Epidermal melanocyte (primary cell): ENCODE measurements around the gene NR5A2.

Experiments used
- DNase-seq: peaks from one replicate; pipeline ENCODE4 v3.0.0; 2011; ENCODE audit warnings: low spot score; ENCODE audit not compliant: insufficient read length

Gene NR5A2

GRCh38 chr1:200121421-200121820 is 93.9 kb downstream of the NR5A2 start:
- DNase-seq, result no peak

- no peak for DNase-seq
These were observed 96.8 kb downstream of the NR5A2 start for GRCh38 chr1:200124309-200124708.

DNA sequence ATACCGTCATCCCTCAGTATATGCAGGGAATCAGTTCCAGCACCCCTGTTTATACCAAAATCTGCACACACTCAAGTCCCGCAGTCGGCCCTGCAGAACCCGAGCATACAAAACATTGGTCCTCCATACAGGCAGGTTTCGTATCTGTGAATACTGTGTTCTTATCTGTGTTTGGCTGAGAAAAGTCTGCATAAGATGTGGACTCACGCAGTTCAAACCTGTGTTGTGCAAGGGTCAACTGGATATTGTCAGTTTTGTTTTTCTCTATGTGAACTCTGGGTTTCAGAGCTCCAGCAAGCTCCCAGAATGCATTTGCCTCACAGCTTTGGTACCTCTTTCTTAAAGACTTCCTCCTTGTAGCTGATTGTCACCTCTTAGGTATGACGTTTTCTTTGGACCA is 100.6 kb downstream of the NR5A2 start:
- DNase-seq, result no peak

GRCh38 chr1:200128944-200129879 is 101.7 kb downstream of the NR5A2 start:
- DNase-seq, result no peak

- no peak for DNase-seq
These were observed 103.0 kb downstream of the NR5A2 start for GRCh38 chr1:200130552-200130951.

GRCh38 chr1:200131551-200132125 is 104.1 kb downstream of the NR5A2 start:
- DNase-seq, result no peak

DNA sequence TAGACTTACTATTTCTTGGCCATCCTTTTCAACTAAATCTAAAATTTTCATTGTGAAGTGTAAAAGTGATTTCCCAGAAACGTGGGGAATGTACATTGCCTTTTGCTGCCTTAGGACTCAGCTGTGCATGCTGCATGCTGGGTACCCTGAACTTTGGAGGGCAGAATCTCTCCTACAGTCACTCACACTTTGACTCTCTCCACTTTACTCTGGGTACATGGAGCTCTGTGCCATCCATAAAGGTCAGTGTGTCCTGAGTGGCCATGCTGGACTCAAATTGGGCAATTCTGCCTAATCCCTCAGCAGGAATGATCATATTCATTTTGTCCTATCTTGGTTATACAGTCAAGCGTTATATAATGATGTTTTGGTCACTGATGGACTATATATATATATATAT is 105.6 kb downstream of the NR5A2 start:
- DNase-seq, result no peak

DNA sequence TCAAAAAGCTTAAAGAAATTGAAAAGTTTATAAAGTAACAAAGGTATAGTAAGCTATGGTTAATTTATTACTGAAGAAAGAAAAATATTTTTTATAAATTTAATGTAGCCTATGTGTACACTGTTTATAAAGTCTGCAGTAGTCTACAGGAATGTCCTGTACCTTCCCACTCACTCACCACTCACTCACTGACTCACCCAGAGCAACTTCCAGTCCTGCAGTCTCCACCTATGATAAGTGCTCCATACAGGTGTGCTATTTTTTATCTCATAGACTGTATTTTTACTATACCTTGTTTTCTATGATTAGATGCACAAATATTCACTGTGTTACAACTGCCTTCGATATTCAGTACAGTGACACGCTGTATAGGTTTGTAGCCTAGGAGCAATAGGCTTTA is 106.6 kb downstream of the NR5A2 start:
- DNase-seq, result no peak

DNA sequence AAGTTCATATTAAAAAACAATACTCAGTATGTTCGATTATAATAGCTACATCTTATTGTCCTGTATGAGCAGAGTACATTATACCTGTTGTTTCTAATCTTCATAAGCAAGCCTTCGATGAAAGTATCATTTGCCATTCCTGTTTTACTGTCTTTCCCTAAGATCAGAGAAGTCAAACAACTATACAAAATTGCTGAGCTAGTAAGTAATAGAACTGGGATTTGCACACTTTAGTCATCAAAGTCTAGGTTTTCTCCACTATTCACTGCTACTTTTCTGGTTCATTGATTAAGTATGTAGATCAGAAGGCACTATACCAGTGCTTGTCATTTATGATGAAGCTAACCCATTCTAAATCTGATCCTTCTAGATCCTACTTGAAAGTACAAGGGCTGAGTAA is 108.9 kb downstream of the NR5A2 start:
- no peak for DNase-seq

- DNase-seq, result peak; percentile 40
These were observed 112.2 kb downstream of the NR5A2 start for GRCh38 chr1:200139661-200140250.

DNA sequence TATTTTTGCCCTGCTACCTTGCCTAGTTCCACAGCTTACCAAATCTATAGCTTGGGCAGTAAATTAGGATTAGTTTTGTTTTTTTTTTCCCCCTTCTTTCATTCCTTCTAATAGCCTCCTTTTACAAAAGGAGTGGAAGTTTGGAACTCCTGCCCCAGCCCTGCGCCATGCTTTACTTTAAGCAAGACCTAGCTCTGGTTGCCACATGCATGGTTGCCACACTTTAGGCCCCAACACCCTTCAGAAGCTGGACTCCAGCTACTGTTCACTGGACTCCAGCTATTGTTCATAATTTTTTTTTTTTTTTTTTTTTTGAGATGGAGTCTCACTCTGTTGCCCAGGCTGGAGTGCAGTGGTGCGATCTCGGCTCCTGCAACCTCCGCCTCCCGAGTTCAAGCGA is 115.8 kb downstream of the NR5A2 start:
- DNase-seq, result no peak

GRCh38 chr1:200146100-200146499 is 118.6 kb downstream of the NR5A2 start:
- no peak for DNase-seq

DNA sequence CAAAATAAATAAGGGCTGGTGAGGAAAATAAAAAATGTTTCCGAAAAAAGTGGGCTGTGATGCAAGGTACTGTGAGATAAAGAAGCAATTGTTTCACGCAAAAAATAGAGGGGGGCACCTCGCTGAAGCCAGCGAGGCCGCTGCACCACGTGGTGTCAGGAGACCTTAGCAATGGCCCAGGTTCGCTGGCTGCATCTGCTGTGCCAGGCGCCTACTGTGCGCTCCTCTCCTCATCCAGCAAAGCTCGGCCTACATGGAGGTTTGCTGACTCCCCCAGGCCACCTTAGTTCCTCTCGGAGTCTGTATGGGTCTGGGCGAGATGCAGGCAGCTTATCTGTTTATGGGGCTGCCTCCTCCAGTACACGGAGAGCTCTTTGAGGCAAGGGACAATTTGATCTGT is 119.6 kb downstream of the NR5A2 start:
- DNase-seq, result no peak

- no peak for DNase-seq
These were observed 120.2 kb downstream of the NR5A2 start for GRCh38 chr1:200147742-200148141.

DNA sequence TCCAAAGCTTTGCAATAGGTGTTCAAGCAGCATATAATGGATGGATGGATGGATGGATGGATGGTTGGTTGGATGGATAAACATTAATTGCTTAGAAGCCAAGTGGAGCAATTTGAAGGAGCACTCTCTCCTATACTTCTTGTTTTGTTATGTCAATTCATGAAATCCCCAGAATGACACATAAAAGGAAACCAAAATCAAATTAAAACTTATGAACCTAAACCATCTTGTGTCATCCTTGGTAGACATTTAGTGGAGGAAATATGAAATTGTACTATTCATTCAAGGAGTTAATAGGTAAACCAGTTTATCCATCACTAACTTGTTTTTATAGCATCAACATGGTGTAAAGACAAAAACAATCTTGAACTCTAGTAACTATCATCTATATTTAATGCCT is 122.5 kb downstream of the NR5A2 start:
- DNase-seq, result no peak

- DNase-seq, result peak; percentile 75
These were observed 123.2 kb downstream of the NR5A2 start for GRCh38 chr1:200150721-200151120.

GRCh38 chr1:200152336-200152735 is 124.8 kb downstream of the NR5A2 start:
- no peak for DNase-seq

DNA sequence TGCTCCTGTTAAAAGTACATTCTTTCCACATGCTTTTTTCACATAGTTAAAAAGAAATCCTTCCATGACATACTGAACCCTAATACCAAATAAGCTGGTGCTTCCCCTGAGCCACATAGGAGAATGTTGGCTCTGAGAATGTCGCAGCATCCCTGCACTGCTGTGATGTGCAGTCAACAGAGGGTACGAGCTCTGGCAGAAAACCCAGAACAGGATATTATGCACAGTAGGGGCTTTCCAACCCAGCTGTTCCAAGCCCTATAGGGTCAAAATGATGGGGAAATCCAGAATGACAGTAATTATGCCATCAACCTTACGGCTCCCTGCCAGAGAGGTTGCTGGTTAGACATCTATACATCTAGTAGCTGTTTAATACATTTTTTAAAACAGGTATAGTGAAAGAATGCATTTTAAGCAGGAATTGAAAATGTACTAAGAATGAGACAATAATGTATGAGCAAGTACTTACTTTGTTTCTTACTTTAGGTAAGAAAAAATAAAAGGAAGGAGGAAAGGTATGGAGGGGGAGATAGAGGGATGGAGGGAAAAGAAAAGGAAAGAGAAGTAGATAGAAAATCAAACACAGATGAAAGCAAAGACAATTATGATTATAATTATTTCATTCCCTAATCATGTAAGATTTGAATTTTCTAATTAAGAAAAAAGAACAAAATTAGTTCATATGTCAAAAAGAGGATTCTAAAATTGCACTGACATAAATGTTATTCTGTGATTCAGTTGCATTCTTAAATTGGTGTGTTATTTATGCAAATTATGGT is 126.0 kb downstream of the NR5A2 start:
- DNase-seq, result no peak

DNA sequence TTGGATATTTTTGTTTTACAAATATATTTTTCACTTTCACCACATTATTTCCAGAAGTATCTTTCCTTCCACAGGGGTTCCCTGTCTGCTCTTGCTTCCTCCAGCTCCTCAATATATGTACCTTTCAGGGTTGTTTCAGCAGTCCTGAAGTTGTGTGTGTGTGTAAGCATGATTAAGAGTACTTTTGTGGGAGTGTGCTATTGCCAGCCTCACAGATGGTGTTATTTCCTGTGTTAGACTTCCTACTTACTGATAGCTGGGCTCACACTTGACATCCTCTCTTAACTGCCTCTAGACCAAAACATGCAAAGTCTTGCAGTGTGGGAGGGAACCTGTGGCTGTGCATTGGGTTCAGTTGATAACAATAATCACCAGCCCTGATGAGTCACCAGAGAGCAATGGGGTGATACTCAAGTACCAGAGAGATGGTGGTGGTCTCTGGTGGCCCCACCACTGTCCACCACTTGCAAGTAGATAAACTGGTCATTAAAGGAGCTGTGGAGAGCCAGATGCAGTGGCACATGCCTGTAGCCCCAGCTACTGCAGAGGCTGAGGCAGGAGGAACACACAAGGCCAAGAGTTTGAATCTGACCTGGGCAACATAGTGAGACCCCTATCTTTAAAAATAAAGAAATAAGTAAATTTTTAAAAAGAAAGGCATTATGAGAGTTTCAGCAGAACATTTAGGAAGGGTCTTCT is 126.7 kb downstream of the NR5A2 start:
- no peak for DNase-seq

- DNase-seq, result no peak
These were observed 130.2 kb downstream of the NR5A2 start for GRCh38 chr1:200157715-200158114.

DNA sequence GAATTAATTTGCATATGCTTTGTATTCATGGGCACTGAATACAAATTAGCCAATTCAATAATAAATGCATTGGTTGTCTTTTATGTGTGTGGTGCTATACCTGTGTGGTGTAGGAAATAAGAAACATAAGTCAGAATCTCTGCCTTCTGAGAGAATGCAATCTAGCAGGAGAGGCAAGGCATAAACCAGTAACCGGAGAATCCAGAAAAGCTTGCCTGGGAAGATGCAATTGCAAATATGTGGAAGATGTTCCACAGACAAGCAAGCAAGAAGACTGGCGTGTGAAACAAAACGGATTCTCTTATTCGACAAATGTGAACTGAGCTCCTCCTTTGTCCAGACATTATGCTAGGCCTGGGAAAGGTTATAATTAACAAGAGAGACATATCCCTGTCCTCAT is 134.3 kb downstream of the NR5A2 start:
- no peak for DNase-seq
